Caco-2 (cell line): Measurements from ENCODE around the gene GABARAPL1. TPM values are rescaled to one million over a fixed set of nuclear protein-coding genes. Genes with fewer than 3 reads are reported as not detected.

Experiments used
- BruUV-seq: library from RNA; stranded (reverse); fragments of 400-500 nt; replicated peaks from 2 replicates; lab custom pipeline; 2021; lab: Mats Ljungman, UMichigan
- CTCF ChIA-PET: fragments of 300-600 bp; sonication (Branson Sonifier 250); formaldehyde crosslinking; loops from one replicate; lab custom pipeline; 2022; ENCODE audit warnings: antibody characterized with exemption; lab: Charles Lee
- POLR2A ChIA-PET: fragments of 300-600 bp; sonication (Branson Sonifier 250); formaldehyde crosslinking; loops from one replicate; lab custom pipeline; 2022; ENCODE audit warnings: antibody characterized with exemption; lab: Charles Lee
- DNase-seq, 2 experiments: peaks; one replicate each; pipeline versions ENCODE4 v3.0.0 to v3.0.0-alpha.2; 2020 to 2022
- H3K27me3 ChIP-seq: replicated peaks from 2 replicates; pipeline ENCODE4 v1.6.0; 2011; ENCODE audit warnings: low read length; ENCODE audit not compliant: control insufficient read depth, insufficient read depth
- H3K36me3 ChIP-seq: 2 replicates; pipeline ENCODE4 v1.5.1; 2011; ENCODE audit warnings: low read length; ENCODE audit not compliant: control insufficient read depth, insufficient read depth
- H3K4me1 ChIP-seq: fragments of 250-450 bp; sonication (Bioruptor Pico); 2 replicates; pipeline ENCODE4 v1.5.1; 2020; ENCODE audit warnings: mild to moderate bottlenecking
- H3K4me3 ChIP-seq: 2 replicates; pipeline ENCODE4 v1.5.1; 2011; ENCODE audit warnings: low read depth, mild to moderate bottlenecking, control low read depth, low read length
- H3K9me3 ChIP-seq: fragments of 250-450 bp; sonication (Bioruptor Pico); 2 replicates; pipeline ENCODE4 v1.5.1; 2020; ENCODE audit warnings: mild to moderate bottlenecking, moderate library complexity
- H3K27ac Mint-ChIP-seq: one replicate; pipeline ENCODE4 v1.8.0; 2022; ENCODE audit warnings: mixed read lengths; ENCODE audit not compliant: unreplicated experiment
- H3K27me3 Mint-ChIP-seq: one replicate; pipeline ENCODE4 v1.8.0; 2022; ENCODE audit warnings: mixed read lengths; ENCODE audit not compliant: insufficient read depth, unreplicated experiment
- H3K36me3 Mint-ChIP-seq: one replicate; pipeline ENCODE4 v1.8.0; 2022; ENCODE audit warnings: mild to moderate bottlenecking, mixed read lengths; ENCODE audit not compliant: insufficient read depth, unreplicated experiment
- H3K4me1 Mint-ChIP-seq: one replicate; pipeline ENCODE4 v1.8.0; 2022; ENCODE audit warnings: low read depth, mixed read lengths; ENCODE audit not compliant: unreplicated experiment
- H3K4me3 Mint-ChIP-seq: one replicate; pipeline ENCODE4 v1.8.0; 2022; ENCODE audit warnings: mild to moderate bottlenecking, moderate library complexity, mixed read lengths; ENCODE audit not compliant: unreplicated experiment
- H3K9me3 Mint-ChIP-seq: one replicate; pipeline ENCODE4 v1.8.0; 2022; ENCODE audit warnings: mixed read lengths; ENCODE audit not compliant: unreplicated experiment
- intact Hi-C: fragments of 100-400 bp; cut with micrococcal nuclease; formaldehyde crosslinking; loops from one replicate; pipeline ENCODE4 v1.10.0; 2022; ENCODE audit not compliant: unreplicated experiment
- total RNA-seq: library from RNA; stranded (reverse); gene quantifications from 2 replicates; pipeline ENCODE4 v1.2.3, GENCODE V29; 2022
- TF ChIP-seq, protein P1 (sequence below), 2 experiments: fragments of 200-600 bp in 1 of 2; IDR thresholded peaks; 1 replicate in 1 of 2; 2 replicates in 1 of 2; pipeline versions ENCODE4 v1.5.1 to v1.8.0; 2011 to 2022; ENCODE audit warnings: antibody characterized with exemption in 1 of 2, control low read depth in 1 of 2, inconsistent platforms in 1 of 2, low read depth in 1 of 2, low read length in 1 of 2, mild to moderate bottlenecking in 1 of 2, moderate library complexity in 1 of 2; ENCODE audit not compliant: insufficient read depth in 1 of 2, severe bottlenecking in 1 of 2, unreplicated experiment in 1 of 2

Gene GABARAPL1
- total RNA-seq, 1 experiment from 2014 or later = 106 TPM

DNA sequence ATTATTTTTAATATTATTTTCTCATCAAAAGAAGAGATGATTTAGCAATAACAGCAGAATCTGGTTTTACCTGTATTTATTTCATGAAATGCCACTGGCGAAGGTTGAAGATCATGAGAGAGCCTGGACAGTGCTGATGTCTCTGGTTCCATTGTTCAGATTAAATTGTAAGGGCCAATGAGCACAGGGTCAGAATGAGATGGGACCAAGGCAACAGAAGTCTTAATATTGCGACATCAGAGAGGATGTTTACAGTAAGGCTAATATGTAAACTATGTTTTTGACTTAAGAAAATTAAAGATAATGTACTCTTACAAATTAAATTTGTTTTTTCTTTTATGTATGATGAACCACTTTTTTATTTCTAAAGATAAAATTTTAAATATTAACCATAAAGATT lies 59.8 kb downstream of the GABARAPL1 start:
- CTCF ChIA-PET = no interaction called here

More for the DNA sequence above, 59.8 kb downstream of the GABARAPL1 start:
- Histone ChIP-seq H3K4me3 (no peak overlapping the region), H3K36me3 (no peaks in the 10 kb centered on the region), H3K4me1 (no peaks in the 10 kb centered on the region), H3K27me3 (no peaks in the 10 kb centered on the region), H3K9me3 (0 out of 2 replicates have a peak, but pooled peaks cover 3% of the 10 kb centered on the region)
- BruUV-seq = no TSS peak
- H3K4me3 Mint-ChIP-seq = no peak overlapping the region
- no peak for DNase-seq
- H3K27ac Mint-ChIP-seq = no peak overlapping the region
- no peaks in the 10 kb centered on the region for H3K4me1 Mint-ChIP-seq
- TF ChIP-seq, protein P1, sequence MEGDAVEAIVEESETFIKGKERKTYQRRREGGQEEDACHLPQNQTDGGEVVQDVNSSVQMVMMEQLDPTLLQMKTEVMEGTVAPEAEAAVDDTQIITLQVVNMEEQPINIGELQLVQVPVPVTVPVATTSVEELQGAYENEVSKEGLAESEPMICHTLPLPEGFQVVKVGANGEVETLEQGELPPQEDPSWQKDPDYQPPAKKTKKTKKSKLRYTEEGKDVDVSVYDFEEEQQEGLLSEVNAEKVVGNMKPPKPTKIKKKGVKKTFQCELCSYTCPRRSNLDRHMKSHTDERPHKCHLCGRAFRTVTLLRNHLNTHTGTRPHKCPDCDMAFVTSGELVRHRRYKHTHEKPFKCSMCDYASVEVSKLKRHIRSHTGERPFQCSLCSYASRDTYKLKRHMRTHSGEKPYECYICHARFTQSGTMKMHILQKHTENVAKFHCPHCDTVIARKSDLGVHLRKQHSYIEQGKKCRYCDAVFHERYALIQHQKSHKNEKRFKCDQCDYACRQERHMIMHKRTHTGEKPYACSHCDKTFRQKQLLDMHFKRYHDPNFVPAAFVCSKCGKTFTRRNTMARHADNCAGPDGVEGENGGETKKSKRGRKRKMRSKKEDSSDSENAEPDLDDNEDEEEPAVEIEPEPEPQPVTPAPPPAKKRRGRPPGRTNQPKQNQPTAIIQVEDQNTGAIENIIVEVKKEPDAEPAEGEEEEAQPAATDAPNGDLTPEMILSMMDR (IDR thresholded peaks at IDR 0.05; ENCODE audit: insufficient read depth in 1 of 2, low read depth in 1 of 2, low read length in 1 of 2, severe bottlenecking in 1 of 2, unreplicated experiment in 1 of 2) = no peak
- peaks cover 6% of the 10 kb centered on the region for H3K27me3 Mint-ChIP-seq
- no peaks in the 10 kb centered on the region for H3K36me3 Mint-ChIP-seq
- intact Hi-C loops = no loop called here
- POLR2A ChIA-PET = no interaction called here
- no peaks in the 10 kb centered on the region for H3K9me3 Mint-ChIP-seq

Other genes starting within 250 kb of the GABARAPL1 start
- not detected in 2 replicates for gene CLEC12A, start 241.5 kb upstream of the GABARAPL1 start, total RNA-seq
- not detected in 2 replicates for gene CLEC1B, start 213.8 kb upstream of the GABARAPL1 start, total RNA-seq
- gene CLEC12B, start 202.2 kb upstream of the GABARAPL1 start, total RNA-seq = not detected in 2 replicates
- gene CLEC9A, start 182.2 kb upstream of the GABARAPL1 start, total RNA-seq = not detected in 2 replicates
- gene CLEC1A, start 113.9 kb upstream of the GABARAPL1 start, total RNA-seq = not detected in 2 replicates
- not detected in 2 replicates for gene CLEC7A, start 82.7 kb upstream of the GABARAPL1 start, total RNA-seq
- gene OLR1, start 40.7 kb upstream of the GABARAPL1 start, total RNA-seq = 176 and 183 TPM in 2 replicates
- gene TMEM52B, start 33.8 kb upstream of the GABARAPL1 start, total RNA-seq = 41.8 and 46.0 TPM in 2 replicates
- 0.05 and 0.23 TPM in 2 replicates for gene KLRD1, start 95.0 kb downstream of the GABARAPL1 start, total RNA-seq
- 0.18 and 0.28 TPM in 2 replicates for gene KLRK1, start 177.2 kb downstream of the GABARAPL1 start, total RNA-seq
- gene KLRC4, start 196.9 kb downstream of the GABARAPL1 start, total RNA-seq = not detected in 2 replicates
- gene KLRC3, start 207.7 kb downstream of the GABARAPL1 start, total RNA-seq = not detected in 2 replicates
- gene KLRC2, start 223.1 kb downstream of the GABARAPL1 start, total RNA-seq = not detected in 2 replicates
- gene KLRC1, start 240.5 kb downstream of the GABARAPL1 start, total RNA-seq = not detected in 2 replicates